NB4 (cell line): ENCODE results near the gene NPAS3.

Source experiments
- DNase-seq: peaks from one replicate; pipeline ENCODE4 v3.0.0; 2010; ENCODE audit warnings: low read depth
- H3K4me3 ChIP-seq: one replicate; pipeline ENCODE4 v1.5.1; 2011; ENCODE audit warnings: mild to moderate bottlenecking, low read depth, low read length, moderate library complexity
- MYC ChIP-seq: IDR thresholded peaks from 2 replicates; pipeline ENCODE4 v1.6.1; 2011; ENCODE audit warnings: low read depth, low read length
- POLR2A ChIP-seq: IDR thresholded peaks from 2 replicates; pipeline ENCODE4 v1.6.1; 2011; ENCODE audit warnings: mild to moderate bottlenecking; ENCODE audit not compliant: insufficient read length; ENCODE audit errors: extremely low read depth
- TF ChIP-seq, protein P1 (sequence below): IDR thresholded peaks from one replicate; pipeline ENCODE4 v1.5.1; 2012; ENCODE audit warnings: low read depth, low read length
- TF ChIP-seq, protein P2 (sequence below): IDR thresholded peaks from 2 replicates; pipeline ENCODE4 v1.6.1; 2011; ENCODE audit warnings: low read depth, low read length

Gene NPAS3

DNA sequence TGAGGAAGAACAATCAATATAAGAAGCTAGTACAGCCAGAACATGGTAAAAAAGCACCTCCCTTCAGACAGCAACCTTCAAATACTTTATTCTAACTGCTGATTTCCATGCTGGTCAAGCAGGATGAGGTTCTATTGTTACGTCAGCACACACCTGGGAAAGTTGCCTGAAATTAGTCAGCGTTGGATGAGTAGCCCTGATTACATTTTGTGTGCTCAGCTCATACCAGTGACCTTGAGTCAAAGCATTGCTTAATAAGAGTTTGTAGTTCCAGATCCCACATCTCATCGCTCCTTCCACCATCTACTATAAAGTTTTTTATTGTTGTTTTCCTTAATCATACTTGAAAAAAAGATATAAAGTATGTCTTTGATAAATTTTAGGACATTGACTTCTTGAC, 650.7 kb downstream of the NPAS3 start:
- TF ChIP-seq, protein P1, sequence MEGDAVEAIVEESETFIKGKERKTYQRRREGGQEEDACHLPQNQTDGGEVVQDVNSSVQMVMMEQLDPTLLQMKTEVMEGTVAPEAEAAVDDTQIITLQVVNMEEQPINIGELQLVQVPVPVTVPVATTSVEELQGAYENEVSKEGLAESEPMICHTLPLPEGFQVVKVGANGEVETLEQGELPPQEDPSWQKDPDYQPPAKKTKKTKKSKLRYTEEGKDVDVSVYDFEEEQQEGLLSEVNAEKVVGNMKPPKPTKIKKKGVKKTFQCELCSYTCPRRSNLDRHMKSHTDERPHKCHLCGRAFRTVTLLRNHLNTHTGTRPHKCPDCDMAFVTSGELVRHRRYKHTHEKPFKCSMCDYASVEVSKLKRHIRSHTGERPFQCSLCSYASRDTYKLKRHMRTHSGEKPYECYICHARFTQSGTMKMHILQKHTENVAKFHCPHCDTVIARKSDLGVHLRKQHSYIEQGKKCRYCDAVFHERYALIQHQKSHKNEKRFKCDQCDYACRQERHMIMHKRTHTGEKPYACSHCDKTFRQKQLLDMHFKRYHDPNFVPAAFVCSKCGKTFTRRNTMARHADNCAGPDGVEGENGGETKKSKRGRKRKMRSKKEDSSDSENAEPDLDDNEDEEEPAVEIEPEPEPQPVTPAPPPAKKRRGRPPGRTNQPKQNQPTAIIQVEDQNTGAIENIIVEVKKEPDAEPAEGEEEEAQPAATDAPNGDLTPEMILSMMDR: no peak
- TF ChIP-seq POLR2A: no peak
- no peak for TF ChIP-seq MYC
- TF ChIP-seq, protein P2, sequence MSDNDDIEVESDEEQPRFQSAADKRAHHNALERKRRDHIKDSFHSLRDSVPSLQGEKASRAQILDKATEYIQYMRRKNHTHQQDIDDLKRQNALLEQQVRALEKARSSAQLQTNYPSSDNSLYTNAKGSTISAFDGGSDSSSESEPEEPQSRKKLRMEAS: no peak
- H3K4me3 ChIP-seq: no peak overlapping the region
- DNase-seq: no peak

DNA sequence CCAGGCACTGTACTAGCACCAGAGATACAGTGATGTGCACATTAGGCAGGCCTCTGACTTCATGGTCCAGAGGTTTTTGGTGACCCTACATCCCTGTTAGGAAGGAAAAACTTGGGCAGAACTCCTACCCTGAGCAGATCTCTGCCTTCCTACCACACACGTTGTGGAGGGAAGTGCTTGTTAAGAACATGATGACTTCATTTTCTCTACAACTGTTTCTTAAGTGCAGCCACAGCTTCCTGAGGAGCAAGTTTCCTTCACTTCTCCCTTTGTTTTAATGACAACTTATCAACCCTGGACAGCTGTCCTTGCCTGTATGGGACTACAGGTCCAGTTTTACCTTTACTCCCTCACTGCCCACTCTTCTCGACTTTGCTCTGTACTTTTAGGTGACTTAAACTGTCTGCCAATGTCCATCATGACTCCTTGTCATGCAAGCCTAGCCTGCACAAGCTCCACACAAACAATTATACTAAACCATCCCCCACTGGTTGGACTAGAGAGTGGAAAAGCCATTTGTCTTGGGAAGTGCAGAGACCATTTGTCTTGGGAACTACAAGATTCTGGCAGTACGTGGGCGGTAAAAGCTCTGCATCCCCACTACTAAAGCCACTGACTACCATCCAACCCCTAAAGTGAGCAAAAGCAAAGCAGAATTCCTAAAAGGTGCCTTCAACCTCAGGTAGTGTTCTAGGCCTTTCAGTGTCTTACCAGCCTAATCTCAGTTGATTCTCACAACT, 652.4 kb downstream of the NPAS3 start:
- TF ChIP-seq, protein P2: no peak
- TF ChIP-seq, protein P1: no peak
- TF ChIP-seq MYC: no peak
- no peak for TF ChIP-seq POLR2A
- no peak overlapping the region for H3K4me3 ChIP-seq
- DNase-seq: no peak

DNA sequence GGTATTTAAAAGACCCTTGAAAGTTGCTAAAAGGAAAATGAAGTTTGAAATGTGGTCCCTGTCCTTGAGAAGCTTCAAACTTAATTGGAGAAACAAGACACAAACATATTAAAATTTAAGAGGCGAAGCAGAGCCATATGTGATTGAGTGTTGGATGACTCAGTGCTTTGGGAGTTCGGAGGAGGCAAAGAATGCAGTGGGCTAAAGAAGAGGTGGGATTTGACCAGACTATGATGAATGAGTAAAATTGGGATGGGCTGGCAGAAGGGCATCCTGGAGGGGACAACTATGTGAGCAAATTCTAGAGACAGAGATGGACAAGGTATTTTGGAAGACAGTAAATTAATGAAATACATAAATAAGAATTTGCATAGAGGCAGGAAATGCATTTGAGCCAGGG, 653.6 kb downstream of the NPAS3 start:
- TF ChIP-seq MYC (no peak), POLR2A (no peak)
- TF ChIP-seq, protein P1: no peak
- TF ChIP-seq, protein P2: no peak
- H3K4me3 ChIP-seq: no peak overlapping the region
- no peak for DNase-seq

DNA sequence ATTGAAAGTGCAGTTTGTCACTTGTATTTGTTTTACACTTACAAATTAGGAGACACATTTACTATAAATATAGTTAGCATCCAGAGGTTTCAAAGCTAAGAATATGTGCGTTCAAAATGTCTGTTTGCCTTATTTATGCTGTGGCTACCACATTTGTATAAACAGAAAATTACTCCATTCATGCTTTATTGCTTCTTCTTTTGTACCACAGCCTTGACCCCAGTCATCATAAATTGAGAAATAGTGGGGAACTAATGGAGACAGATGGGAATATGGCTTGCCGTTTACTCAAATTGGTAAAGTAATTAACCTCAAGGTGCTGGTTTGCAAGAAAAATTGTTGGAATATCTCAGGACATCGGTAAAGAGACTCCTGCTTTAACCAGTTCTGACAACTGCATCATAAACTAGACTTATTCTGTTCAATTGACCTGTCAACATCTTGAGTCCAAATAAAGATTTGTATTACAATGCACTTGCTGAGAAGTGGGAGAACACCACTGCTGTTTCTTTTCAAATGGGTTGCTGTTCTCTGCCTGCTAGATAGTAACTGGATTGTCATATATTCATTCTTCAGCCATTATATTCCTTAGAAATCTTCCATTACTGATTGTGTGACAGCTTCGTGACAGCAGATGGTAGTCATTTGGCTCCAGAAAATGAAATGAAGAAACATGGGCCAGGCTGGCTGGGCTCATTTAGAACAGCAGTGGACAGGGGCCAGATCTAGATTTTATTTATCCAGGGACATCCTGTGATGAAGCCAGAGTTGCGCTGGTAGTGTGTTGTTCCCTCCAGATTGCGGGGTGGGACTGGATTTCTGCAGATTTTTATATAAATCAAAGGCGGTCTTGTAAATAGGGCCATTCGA, 657.8 kb downstream of the NPAS3 start:
- DNase-seq: no peak
- TF ChIP-seq, protein P2: no peak
- TF ChIP-seq MYC: no peak
- TF ChIP-seq, protein P1: no peak
- no peak for TF ChIP-seq POLR2A
- H3K4me3 ChIP-seq: no peak overlapping the region

DNA sequence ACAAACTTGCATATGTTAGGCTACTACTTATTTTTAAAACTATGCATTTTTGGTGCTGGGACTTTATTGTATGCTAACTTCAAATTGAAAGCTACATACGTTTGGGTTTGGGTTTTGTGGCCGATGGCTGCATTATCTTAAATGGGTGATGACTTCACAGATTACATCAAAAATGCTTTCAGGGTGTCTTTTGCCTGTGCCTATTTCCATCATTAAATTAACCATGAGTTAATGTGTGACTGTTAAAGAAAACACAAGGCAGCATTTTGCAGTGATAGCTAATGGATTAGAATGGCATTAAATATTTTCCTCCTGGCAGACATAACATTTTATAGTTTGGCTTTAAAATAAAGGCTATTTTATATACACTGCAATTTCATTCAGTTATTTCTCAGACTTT, 659.9 kb downstream of the NPAS3 start:
- TF ChIP-seq POLR2A (no peak), MYC (no peak)
- TF ChIP-seq, protein P2: no peak
- TF ChIP-seq, protein P1: no peak
- no peak for DNase-seq
- H3K4me3 ChIP-seq: no peak overlapping the region
